OCI-LY1 (cell line): Measurements from ENCODE around the gene TLDC2.

Experiments used
- H2AFZ ChIP-seq: fragments of 200-600 bp; sonication (generic), shearing (Covaris generic); 2 replicates; pipeline ENCODE4 v1.6.0; 2014; ENCODE audit warnings: antibody characterized with exemption, mild to moderate bottlenecking, low read length
- H3F3A ChIP-seq: fragments of 200-600 bp; sonication (generic), shearing (Covaris generic); 2 replicates; pipeline ENCODE4 v1.6.0; 2014; ENCODE audit warnings: mild to moderate bottlenecking, antibody characterized with exemption, low read length, moderate library complexity; ENCODE audit not compliant: insufficient read depth
- H3K27ac ChIP-seq: fragments of 200-600 bp; sonication (generic); 2 replicates; pipeline ENCODE4 v1.5.1; 2014; ENCODE audit warnings: low read length, mixed run types, mild to moderate bottlenecking, low read depth; ENCODE audit not compliant: poor library complexity, severe bottlenecking
- H3K27me3 ChIP-seq: fragments of 200-600 bp; sonication (generic); 2 replicates; pipeline ENCODE4 v1.6.0; 2014; ENCODE audit warnings: antibody characterized with exemption, mild to moderate bottlenecking, low read length, moderate library complexity; ENCODE audit not compliant: insufficient read depth
- H3K36me3 ChIP-seq: fragments of 200-600 bp; sonication (generic); 2 replicates; pipeline ENCODE4 v1.6.1; 2014; ENCODE audit warnings: mild to moderate bottlenecking, antibody characterized with exemption, low read length, moderate library complexity, mixed read lengths; ENCODE audit not compliant: insufficient read depth
- H3K4me1 ChIP-seq: fragments of 200-600 bp; sonication (generic); 2 replicates; pipeline ENCODE4 v1.5.1; 2014; ENCODE audit warnings: mild to moderate bottlenecking, low read length, moderate library complexity; ENCODE audit not compliant: insufficient read depth, severe bottlenecking
- H3K4me2 ChIP-seq: fragments of 200-600 bp; sonication (generic), shearing (Covaris generic); 2 replicates; pipeline ENCODE4 v1.6.1; 2014; ENCODE audit warnings: low read length
- H3K4me3 ChIP-seq: fragments of 200-600 bp; sonication (generic); 2 replicates; pipeline ENCODE4 v1.5.1; 2014; ENCODE audit warnings: low read length, low read depth, mild to moderate bottlenecking, mixed read lengths; ENCODE audit not compliant: poor library complexity, severe bottlenecking
- H3K79me2 ChIP-seq: fragments of 200-600 bp; shearing (Covaris generic); 2 replicates; pipeline ENCODE4 v1.6.1; 2016; ENCODE audit warnings: mixed run types, low read length, mixed read lengths; ENCODE audit not compliant: insufficient read depth
- H3K9ac ChIP-seq: fragments of 200-600 bp; sonication (generic), shearing (Covaris generic); 2 replicates; pipeline ENCODE4 v1.6.1; 2014; ENCODE audit warnings: mild to moderate bottlenecking, low read length, mixed read lengths
- H3K9me2 ChIP-seq: fragments of 200-600 bp; sonication (generic), shearing (Covaris generic); 2 replicates; pipeline ENCODE4 v1.6.1; 2014; ENCODE audit warnings: low read depth, mild to moderate bottlenecking, low read length, mixed read lengths
- H3K9me3 ChIP-seq: fragments of 200-600 bp; shearing (Covaris generic); 2 replicates; pipeline ENCODE4 v1.6.1; 2014; ENCODE audit warnings: low read length, mixed read lengths
- H4K20me1 ChIP-seq: fragments of 200-600 bp; sonication (generic), shearing (Covaris generic); 2 replicates; pipeline ENCODE4 v1.6.0; 2016; ENCODE audit warnings: mild to moderate bottlenecking, low read length; ENCODE audit not compliant: insufficient read depth
- CTCF ChIP-seq: fragments of 200-600 bp; sonication (generic), shearing (Covaris generic); IDR thresholded peaks from 2 replicates; pipeline ENCODE4 v1.5.1; 2017; ENCODE audit warnings: mild to moderate bottlenecking, antibody characterized with exemption, low read length, moderate library complexity, mixed read lengths
- EZH2 ChIP-seq: fragments of 200-600 bp; sonication (generic), shearing (Covaris generic); IDR thresholded peaks from 2 replicates; pipeline ENCODE4 v1.8.0; 2017; ENCODE audit warnings: borderline replicate concordance, mixed run types, mild to moderate bottlenecking, antibody characterized with exemption, low read length, moderate library complexity, mixed read lengths

TLDC2 gene

DNA sequence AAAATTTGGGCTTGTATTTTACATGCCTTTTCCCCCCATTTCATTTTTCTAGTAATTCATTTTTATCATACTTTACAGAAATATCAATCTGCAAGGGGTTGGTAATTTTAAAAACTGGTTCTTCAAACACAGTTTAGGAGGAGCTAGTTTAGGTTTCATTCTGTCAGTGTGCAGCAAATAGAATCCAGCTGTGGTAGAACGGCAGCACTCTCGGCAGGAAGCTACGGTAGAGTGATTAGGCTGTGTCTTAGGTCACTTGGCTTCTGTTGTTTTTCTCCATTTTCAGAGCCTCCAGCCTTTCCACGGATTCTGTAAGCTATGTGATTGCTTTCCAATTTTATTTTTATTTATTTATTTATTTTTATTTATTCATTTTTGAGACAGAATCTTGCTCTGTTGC lies 32.7 kb downstream of the TLDC2 start:
- Histone ChIP-seq H3F3A (no peaks in the 10 kb centered on the region), H3K9me2 (no peaks in the 10 kb centered on the region), H2AFZ (no peak overlapping the region), H3K9me3 (no peaks in the 10 kb centered on the region), H3K9ac (no peak overlapping the region), H3K79me2 (no peaks in the 10 kb centered on the region), H3K36me3 (peaks cover 22% of the 10 kb centered on the region; the same call in 1 of the 2 replicates), H3K27me3 (no peaks in the 10 kb centered on the region), H3K27ac (no peak overlapping the region), H3K4me2 (no peak overlapping the region), H4K20me1 (no peaks in the 10 kb centered on the region), H3K4me3 (no peak overlapping the region), H3K4me1 (peaks cover 4% of the 10 kb centered on the region)
- TF ChIP-seq EZH2 (no peak), CTCF (no peak)

- Histone ChIP-seq H3K4me1 (no peaks in the 10 kb centered on the region), H3F3A (no peaks in the 10 kb centered on the region), H3K9me3 (no peaks in the 10 kb centered on the region), H2AFZ (no peak overlapping the region), H3K4me2 (no peak overlapping the region), H3K27me3 (no peaks in the 10 kb centered on the region), H3K79me2 (no peaks in the 10 kb centered on the region), H3K27ac (no peak overlapping the region), H3K9me2 (no peaks in the 10 kb centered on the region), H3K36me3 (peaks cover 22% of the 10 kb centered on the region), H3K4me3 (no peak overlapping the region), H3K9ac (no peak overlapping the region), H4K20me1 (no peaks in the 10 kb centered on the region)
- no peak for TF ChIP-seq EZH2
- no peak for TF ChIP-seq CTCF
Observed at GRCh38 chr20:36916199-36916598, 40.3 kb downstream of the TLDC2 start.

- Histone ChIP-seq H3K27me3 (no peaks in the 10 kb centered on the region), H3K4me1 (no peaks in the 10 kb centered on the region), H3K9me3 (no peaks in the 10 kb centered on the region), H4K20me1 (no peaks in the 10 kb centered on the region), H3K27ac (no peak overlapping the region), H3K79me2 (no peaks in the 10 kb centered on the region), H2AFZ (no peak overlapping the region), H3K4me3 (no peak overlapping the region), H3K4me2 (no peak overlapping the region), H3K9ac (no peak overlapping the region), H3K9me2 (no peaks in the 10 kb centered on the region), H3F3A (no peaks in the 10 kb centered on the region), H3K36me3 (peaks cover 18% of the 10 kb centered on the region)
- TF ChIP-seq EZH2 (no peak), CTCF (no peak)
Observed at GRCh38 chr20:36917240-36917639, 41.3 kb downstream of the TLDC2 start.
